Calu3 (cell line): ENCODE data around the gene SETBP1. TPM values are rescaled to one million over a fixed set of nuclear protein-coding genes. Genes with fewer than 3 reads are reported as not detected.

Experiments used
- BruUV-seq: library from RNA; stranded (reverse); fragments of 400-500 nt; replicated peaks from 2 replicates; lab custom pipeline; 2021; lab: Mats Ljungman, UMichigan
- CTCF ChIA-PET: fragments of 300-600 bp; sonication (Branson Sonifier 250); formaldehyde crosslinking; loops from one replicate; lab custom pipeline; 2022; ENCODE audit warnings: antibody characterized with exemption; lab: Charles Lee
- DNase-seq: peaks from one replicate; pipeline ENCODE4 v3.0.0; 2022
- H3K27ac Mint-ChIP-seq: one replicate; pipeline ENCODE4 v1.8.0; 2022; ENCODE audit warnings: mixed read lengths; ENCODE audit not compliant: unreplicated experiment
- H3K27me3 Mint-ChIP-seq: one replicate; pipeline ENCODE4 v1.8.0; 2022; ENCODE audit warnings: mixed read lengths; ENCODE audit not compliant: unreplicated experiment
- H3K36me3 Mint-ChIP-seq: one replicate; pipeline ENCODE4 v1.8.0; 2022; ENCODE audit warnings: mild to moderate bottlenecking, moderate library complexity, mixed read lengths; ENCODE audit not compliant: insufficient read depth, unreplicated experiment
- H3K4me1 Mint-ChIP-seq: one replicate; pipeline ENCODE4 v1.8.0; 2022; ENCODE audit warnings: mild to moderate bottlenecking, low read depth, mixed read lengths; ENCODE audit not compliant: unreplicated experiment
- H3K4me3 Mint-ChIP-seq: one replicate; pipeline ENCODE4 v1.8.0; 2022; ENCODE audit warnings: mild to moderate bottlenecking, low read depth, moderate library complexity, mixed read lengths; ENCODE audit not compliant: unreplicated experiment
- H3K9me3 Mint-ChIP-seq: one replicate; pipeline ENCODE4 v1.8.0; 2022; ENCODE audit warnings: low read depth, mixed read lengths; ENCODE audit not compliant: unreplicated experiment
- CTCF ChIP-seq: fragments of 200-600 bp; IDR thresholded peaks from one replicate; pipeline ENCODE4 v1.8.0; 2022; ENCODE audit warnings: antibody characterized with exemption; ENCODE audit not compliant: unreplicated experiment
- intact Hi-C: fragments of 100-400 bp; cut with micrococcal nuclease; formaldehyde crosslinking; loops from one replicate; pipeline ENCODE4 v1.10.0; 2022; ENCODE audit not compliant: unreplicated experiment
- total RNA-seq: library from RNA; stranded (reverse); gene quantifications from 2 replicates; pipeline ENCODE4 v1.2.3, GENCODE V29; 2022

SETBP1 gene
- total RNA-seq, 1 experiment from 2014 or later, result 6.0 TPM

- H3K4me1 Mint-ChIP-seq, result no peaks in the 10 kb centered on the region
- H3K4me3 Mint-ChIP-seq, result no peak overlapping the region
- no peaks in the 10 kb centered on the region for H3K27me3 Mint-ChIP-seq
- H3K36me3 Mint-ChIP-seq, result no peaks in the 10 kb centered on the region
- CTCF ChIA-PET, result no interaction called here
- DNase-seq, result no peak
- no peak for TF ChIP-seq CTCF
- no peaks in the 10 kb centered on the region for H3K9me3 Mint-ChIP-seq
- no TSS peak for BruUV-seq
- H3K27ac Mint-ChIP-seq, result no peak overlapping the region
- intact Hi-C loops, result no loop called here
Observed at GRCh38 chr18:45044787-45045186, 364.1 kb downstream of the SETBP1 start.

- H3K4me3 Mint-ChIP-seq, result no peak overlapping the region
- H3K27ac Mint-ChIP-seq, result no peak overlapping the region
- H3K36me3 Mint-ChIP-seq, result no peaks in the 10 kb centered on the region
- no peak for DNase-seq
- BruUV-seq, result no TSS peak
- H3K9me3 Mint-ChIP-seq, result no peaks in the 10 kb centered on the region
- CTCF ChIA-PET, result no interaction called here
- H3K27me3 Mint-ChIP-seq, result no peaks in the 10 kb centered on the region
- intact Hi-C loops, result no loop called here
- no peaks in the 10 kb centered on the region for H3K4me1 Mint-ChIP-seq
- TF ChIP-seq CTCF, result no peak
Observed at GRCh38 chr18:45046228-45046627, 365.5 kb downstream of the SETBP1 start.

GRCh38 chr18:45046961-45047360, 366.3 kb downstream of the SETBP1 start:
- DNase-seq, result no peak
- no peak overlapping the region for H3K27ac Mint-ChIP-seq
- H3K27me3 Mint-ChIP-seq, result no peaks in the 10 kb centered on the region
- no peaks in the 10 kb centered on the region for H3K9me3 Mint-ChIP-seq
- no peaks in the 10 kb centered on the region for H3K4me1 Mint-ChIP-seq
- intact Hi-C loops, result no loop called here
- no peaks in the 10 kb centered on the region for H3K36me3 Mint-ChIP-seq
- no TSS peak for BruUV-seq
- TF ChIP-seq CTCF, result no peak
- no peak overlapping the region for H3K4me3 Mint-ChIP-seq
- CTCF ChIA-PET, result no interaction called here

- Mint-ChIP-seq H3K27ac (no peak overlapping the region), H3K36me3 (no peaks in the 10 kb centered on the region), H3K4me1 (no peaks in the 10 kb centered on the region), H3K27me3 (no peaks in the 10 kb centered on the region), H3K4me3 (no peak overlapping the region), H3K9me3 (no peaks in the 10 kb centered on the region)
- DNase-seq, result no peak
- intact Hi-C loops, result no loop called here
- BruUV-seq, result no TSS peak
- no peak for TF ChIP-seq CTCF
- CTCF ChIA-PET, result interaction anchor here (1.3 to 1.5 kb wide), 2 partner anchors 12 to 17 kb away, joined by 3 read pairs; no protein-coding TSS in a partner anchor
Observed at GRCh38 chr18:45049578-45050319, 369.1 kb downstream of the SETBP1 start.
